Glomerular endothelial cell (primary cell): ENCODE data around the gene FALEC. TPM values are rescaled to one million over a fixed set of nuclear protein-coding genes. Genes with fewer than 3 reads are reported as not detected.

Experiments used
- DNase-seq: peaks from one replicate; pipeline ENCODE4 v3.0.0-alpha.2; 2011; ENCODE audit warnings: low read depth, low spot score; ENCODE audit errors: extremely low read depth
- total RNA-seq: library from RNA; depleted of rRNA; stranded (reverse); fragments of >200 nt; gene quantifications from 2 replicates; pipeline ENCODE4 v1.2.3, GENCODE V29; 2015

The FALEC gene
- total RNA-seq, 1 donor from 2014 or later = not detected

DNA sequence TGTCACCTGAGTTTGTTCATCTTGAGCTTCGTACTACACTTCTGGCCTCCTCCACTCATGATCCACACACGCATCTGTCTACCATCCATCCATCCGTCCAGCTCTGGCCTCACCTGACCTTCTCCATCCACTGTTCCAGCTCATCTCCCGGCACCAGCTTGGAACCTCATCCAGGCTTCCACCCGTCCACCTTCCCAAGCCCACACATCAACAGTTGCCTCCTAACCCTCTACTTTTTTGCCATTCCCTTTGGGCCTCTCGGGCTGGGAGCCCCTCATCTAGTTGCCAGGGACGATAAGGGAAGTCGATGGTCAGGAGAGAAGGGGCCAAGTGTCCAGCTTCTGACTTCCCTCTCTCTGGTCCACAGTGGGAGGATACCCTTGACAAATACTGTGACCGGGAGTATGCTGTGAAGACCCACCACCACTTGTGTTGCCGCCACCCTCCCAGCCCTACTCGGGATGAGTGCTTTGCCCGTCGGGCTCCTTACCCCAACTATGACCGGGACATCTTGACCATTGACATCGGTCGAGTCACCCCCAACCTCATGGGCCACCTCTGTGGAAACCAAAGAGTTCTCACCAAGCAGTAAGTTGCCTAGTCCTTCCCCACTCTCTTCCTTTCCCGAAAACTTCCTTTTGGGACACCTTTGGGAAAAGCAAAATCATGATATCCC lies 3.4 kb upstream of the FALEC start:
- no peak for DNase-seq

DNA sequence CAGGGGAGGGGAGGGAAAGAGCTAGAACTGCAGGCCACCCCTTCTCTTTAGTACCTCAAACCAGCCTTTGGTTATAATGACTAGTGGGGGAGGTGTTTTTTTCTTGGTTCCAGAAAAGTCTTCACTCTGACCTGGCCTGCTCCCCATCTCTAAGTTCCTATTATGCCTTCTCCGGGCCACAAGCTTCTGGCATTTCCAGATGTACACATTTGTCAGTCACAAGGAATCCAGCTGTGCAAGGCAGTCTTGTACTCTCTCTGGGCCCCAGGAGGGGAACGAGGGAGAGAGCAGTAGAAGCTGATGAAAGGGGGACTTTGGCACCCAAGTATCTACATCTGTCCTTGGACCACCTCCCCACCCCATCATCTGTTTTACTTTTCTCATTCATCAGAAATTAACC lies 2.7 kb upstream of the FALEC start:
- DNase-seq = no peak

DNA sequence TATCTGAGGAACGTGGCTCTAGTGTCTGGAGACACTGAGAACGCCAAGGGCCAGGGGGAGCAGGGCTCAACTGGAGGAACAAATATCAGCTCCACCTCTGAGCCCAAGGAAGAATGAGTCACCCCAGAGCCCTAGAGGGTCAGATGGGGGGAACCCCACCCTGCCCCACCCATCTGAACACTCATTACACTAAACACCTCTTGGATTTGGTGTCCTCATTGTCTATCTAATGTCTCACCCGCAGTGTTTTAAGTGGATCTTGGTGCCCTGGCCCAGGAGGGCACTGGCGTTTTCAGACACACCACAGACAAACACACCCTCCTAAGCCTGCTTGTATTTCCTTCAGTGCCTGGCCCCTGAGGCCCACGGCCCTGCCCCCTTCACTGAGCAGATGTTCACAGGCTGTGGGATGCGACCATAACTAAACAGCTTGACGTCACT lies 2.2 kb upstream of the FALEC start:
- no peak for DNase-seq

DNA sequence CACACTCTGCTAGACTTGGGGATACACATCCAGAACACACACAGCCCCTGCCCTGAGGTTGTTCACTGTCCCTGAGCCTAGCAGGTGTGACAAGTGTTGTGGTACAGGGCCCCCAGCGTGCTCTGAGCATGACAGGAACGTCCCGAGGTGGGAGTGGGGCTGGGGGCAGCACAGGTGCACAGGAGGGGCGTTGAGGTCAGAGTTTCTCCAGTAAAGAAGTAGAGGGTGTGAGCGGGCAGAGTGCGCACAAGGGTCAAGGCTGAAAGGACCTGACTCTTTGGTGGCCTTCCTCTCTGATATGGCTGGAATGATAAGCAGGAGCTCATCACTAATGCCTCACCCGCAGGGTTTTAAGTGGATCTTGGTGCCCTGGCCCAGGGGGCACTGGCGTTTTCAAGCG lies 1.3 kb upstream of the FALEC start:
- DNase-seq = no peak

DNA sequence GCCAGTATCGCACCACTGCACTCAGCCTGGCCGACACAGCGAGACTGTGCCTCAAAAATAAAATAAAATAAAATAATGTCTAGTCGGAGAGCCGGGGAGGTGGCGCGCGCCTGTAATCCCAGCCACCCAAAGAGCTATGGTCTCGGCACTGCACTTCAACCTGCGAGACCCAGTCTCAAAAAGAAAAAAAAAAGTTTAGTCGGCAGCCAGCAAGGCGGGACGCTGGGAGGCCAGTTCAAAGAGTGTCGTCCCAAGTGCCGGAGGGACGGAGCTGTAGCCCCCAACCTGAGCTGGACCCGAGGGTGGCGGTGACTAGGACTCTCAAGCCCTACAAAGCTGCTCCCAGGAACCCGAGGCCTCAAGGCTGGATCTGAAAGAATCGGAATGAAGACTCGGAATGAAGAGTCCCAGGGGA lies 632 bp upstream of the FALEC start:
- DNase-seq = no peak

DNA sequence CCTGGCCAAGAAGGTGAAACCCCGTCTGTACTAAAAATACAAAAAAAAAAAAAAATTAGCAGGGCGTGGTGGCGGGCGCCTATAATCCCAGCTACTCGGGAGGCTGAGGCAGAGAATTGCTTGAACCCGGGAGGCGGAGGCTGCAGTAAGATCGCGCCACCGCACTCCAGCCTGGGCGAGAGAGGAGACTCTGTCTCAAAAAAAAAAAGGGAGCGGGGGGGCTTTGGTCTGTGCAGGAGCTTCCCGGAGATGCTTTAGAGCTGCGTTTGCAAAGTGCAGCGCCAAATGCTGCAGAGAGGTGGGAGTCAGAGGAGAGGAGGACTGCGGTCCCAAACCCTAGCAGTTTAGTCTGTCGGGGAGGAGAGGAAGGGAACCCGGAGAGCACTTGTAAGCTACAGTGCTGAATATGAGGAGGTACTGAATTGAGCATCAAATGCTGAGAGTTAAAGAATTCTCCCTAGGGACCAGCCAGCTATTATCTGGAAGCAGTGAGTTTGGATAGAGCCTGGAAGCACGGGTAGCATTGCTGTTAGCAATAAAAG lies 569 bp downstream of the FALEC start:
- DNase-seq = no peak

DNA sequence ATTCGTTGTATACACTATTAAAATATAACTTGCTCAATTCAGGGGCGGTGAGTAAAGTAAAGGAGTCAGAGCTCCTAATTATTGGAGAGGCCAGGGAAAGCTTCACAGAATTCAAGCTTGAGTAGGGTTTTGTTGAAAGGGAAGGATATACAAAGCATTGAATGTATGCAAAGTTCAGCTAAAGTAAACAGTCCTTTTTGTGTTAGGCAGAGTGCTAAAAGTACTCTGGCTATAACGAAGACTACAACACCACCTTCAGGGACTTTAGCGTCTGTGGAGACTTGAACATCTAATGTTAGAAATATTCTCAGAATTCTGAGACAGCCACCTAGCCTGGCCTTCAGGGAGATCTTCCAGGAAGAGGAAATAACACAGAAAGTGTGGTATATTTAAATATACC lies 1.1 kb downstream of the FALEC start:
- DNase-seq = no peak

DNA sequence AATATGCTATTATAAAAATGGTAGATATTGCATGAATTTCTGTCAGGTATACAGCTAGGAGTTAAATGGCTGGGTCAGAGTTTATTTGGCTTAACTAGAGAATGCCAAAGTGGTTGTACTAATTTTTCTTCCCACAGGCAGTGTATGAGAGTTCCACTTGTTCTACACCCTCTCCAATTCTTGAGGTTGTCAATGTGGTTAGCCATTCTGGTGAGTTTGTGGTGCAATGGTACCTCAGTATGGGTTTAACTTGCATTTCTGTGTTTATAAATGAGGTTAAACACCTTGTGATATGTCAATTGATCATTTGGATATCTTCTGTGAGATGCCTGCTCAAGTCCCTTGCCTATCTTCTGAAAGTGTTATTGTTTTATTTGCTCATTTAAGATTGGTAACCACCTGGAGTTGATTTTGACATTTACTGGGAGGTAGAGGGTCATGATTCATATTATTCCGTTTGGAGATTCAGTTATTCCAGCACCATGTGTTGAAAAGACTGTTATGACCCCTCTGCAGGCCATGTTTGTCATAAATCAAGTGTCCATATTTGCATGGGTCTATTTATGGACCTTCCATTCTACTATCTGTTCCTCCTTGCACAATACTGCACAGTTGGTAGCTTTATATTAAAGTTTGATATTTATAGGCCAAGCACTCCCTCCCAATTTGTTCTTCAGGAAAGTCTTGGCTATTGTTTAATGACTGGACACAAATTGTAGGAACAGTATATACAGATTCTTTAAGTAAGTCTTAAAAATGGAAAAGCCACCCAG lies 5.8 kb downstream of the FALEC start:
- DNase-seq = no peak

DNA sequence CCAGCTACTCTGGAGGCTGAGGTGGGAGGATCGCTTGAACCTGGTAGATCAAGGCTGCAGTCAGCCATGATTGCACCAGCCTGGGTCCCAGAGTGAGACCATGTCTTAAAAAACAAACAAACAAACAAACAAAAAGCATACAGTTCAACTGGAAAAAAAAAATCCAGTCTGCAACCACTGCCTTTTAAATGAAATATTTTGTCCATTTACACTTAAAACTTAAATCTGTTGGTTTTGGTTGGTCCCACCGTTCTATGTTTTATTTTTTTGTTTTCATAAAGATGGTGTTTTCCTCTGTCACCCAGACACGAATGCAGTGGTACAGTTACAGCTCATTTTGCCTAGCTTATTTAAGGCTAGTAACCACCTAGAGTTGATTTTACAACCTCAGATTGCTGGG lies 9.8 kb downstream of the FALEC start:
- DNase-seq = no peak

DNA sequence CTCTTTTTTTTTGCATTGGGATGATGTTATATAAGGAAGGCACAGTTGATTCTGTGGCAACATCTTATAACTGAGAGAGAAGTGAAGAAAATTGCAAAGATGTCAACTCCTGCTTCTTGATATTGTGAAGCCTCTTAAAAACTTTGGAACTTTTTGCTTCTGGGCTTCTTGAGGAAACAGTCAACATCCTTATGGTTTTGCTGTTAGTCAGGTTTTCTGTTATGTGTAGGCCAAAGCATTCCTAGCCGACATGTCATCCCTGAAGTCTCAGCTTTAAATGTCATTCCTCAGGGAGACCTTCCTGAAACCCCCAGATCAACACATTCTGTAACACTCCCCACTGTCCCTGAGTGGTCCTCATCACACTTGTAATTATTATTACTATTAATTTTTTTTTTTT lies 12.6 kb downstream of the FALEC start:
- DNase-seq = no peak

DNA sequence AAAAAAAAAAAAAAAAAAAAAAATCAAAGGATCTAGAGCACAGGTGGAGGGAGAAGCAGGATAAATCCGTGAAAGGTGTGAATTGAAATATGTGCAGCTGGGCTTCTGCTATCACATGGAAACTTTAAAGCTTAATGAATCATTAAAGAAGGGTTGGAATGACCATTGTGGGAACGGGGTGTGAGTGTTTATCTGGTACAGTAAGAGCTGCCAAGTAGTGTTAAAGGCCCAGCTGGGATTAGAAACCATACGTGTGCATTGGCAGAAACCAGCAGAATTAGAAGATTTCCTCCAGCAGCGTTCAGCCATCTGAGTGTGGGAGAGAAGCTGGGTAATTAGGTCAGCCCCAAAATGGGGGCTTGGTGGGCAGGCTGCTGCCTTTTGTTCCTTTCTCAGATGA lies 13.5 kb downstream of the FALEC start:
- DNase-seq = no peak

DNA sequence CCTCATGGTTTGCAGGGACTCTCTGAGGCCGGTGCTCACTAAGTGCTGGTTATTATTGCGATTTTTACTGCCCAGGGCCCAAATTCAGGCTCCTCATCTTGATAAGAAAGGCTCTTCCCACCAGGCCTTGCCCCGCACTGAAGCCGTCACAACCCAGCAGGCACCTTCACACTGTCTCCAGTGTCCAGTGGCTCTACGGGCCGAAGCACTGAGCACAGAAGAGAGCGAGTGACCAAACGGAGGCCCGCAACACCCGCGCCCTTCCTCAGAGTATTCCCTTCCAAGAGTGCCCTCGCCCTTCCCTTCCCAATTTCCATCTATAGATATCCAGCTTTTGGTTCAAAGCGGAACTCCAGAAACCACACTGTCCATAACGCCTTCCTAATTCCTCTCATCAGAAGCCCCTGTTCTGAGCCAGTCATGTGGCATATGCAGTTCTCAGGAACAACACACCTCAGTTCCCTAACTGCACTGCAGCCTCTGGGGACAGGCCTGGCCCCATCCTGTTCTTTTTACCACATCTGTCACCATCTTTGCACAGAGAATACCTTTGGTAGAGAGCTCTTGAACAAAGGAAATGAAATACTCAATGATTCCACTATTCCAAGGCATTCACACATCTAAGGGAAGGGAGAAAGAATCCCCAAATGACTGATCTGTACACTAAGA lies 15.1 kb downstream of the FALEC start:
- DNase-seq = no peak

DNA sequence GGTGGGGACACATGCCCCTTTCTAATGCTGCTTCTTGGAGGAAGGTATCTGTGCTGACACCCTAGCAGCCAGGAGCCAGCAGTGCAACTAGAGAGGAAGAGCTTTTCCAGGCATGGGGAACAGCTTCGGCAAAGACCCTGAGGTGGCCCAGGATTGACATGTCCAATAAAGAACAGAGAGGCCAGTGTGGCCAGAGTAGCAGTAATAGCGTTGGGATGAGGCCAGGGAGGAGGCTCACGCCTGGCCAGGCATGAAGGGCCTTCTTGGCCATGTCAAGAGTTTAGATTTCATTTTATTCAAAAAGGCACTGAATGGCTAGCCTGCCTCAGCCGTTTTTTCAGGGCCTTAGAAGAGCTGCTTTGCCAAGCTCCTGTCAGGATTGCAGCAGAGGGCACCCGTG lies 17.3 kb downstream of the FALEC start:
- DNase-seq = no peak

DNA sequence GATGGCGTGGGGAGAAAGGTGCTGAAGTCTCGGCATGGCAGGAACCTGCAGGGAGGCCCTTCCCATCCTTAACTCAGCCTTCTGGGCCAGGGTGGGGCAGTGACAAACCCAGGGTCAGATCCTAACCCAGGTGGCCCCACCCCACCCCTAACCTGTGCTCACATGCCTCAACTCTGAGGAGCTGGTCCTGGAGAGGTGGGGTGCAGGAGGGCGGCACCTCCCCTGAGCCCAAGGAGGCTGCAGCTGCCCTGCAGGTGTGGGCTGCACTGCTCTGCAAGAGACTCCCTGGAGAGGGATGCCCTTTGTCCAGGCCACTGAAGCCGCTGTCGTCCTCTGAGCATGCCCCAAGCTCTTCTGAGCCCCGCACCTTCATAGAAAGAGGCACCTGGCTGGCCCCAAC lies 18.4 kb downstream of the FALEC start:
- no peak for DNase-seq

DNA sequence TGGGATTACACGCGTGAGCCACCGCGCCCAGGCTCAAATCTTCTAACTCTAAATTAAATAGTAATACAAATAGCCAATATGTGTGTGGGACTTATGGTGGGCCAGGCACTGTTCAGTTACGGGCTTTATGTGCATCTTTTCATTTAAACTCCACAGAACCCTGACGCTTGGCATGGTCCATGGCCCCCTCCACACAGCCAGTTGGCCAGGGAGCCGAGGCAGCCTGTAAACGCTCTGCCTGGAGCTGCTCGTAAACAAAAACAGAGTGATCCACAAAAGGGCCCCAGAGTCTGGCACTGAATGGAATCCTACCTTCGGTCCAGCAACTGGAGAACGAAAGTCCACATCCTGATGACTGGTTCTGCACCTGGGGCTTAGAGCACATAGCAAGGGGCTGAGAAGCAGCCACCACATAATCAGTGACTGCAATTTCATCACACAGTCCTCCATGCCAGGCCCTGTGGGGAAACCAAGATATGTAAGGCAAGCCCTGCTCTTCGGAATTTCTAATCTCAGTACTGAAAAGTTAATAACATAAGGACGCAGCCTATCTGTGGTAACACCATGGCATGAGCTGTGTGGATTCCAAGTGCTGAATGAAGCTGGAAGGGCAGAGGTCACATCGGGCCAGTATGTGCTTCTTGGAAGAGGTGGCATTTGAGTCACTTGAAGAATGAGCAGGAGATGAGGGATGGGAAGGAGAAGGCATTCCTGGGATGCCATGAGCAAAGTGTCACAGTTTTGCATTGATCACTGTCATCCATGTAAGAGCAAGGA lies 20.1 kb downstream of the FALEC start:
- no peak for DNase-seq

DNA sequence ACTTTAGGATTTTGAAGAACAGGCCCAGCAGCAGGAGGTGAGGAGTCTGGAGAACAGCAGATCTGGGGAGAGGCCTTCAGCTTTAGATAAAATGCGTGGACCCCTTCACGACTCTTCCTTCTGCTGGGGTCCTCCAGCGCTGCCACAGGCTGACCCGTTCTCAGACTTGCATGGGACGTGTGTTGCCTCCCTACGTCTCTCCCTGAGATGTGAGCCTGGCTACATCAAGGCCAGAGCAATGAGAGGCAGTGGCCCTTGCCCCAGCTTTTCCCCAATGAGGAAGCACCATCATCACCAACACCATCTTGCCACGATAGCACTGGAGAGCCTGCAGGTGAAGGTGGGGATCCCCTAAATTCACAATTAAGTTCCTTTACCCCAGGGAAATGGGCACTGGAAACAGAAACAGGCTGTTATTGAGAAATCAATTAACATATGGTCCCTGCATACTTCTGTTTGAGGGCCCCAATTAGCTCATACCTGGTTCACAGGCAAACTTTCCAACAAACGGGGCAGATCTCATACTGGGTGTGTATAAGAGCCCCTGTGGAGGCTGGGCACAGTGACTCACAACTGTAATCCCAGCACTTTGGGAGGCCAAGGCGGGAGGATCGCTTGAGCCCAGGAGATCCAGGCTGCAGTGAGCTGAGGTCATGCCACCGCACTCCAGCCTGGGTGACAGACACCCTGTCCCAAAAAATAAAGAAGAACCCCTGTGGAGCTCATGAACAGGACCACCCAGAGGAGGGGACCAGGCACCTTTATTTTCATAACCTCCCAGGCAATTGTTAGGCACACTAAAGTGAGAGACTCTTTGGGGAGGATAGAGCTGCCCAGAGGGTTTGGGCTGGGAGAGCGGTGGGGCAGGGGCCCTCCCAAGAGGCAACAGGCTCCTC lies 21.5 kb downstream of the FALEC start:
- DNase-seq = no peak

DNA sequence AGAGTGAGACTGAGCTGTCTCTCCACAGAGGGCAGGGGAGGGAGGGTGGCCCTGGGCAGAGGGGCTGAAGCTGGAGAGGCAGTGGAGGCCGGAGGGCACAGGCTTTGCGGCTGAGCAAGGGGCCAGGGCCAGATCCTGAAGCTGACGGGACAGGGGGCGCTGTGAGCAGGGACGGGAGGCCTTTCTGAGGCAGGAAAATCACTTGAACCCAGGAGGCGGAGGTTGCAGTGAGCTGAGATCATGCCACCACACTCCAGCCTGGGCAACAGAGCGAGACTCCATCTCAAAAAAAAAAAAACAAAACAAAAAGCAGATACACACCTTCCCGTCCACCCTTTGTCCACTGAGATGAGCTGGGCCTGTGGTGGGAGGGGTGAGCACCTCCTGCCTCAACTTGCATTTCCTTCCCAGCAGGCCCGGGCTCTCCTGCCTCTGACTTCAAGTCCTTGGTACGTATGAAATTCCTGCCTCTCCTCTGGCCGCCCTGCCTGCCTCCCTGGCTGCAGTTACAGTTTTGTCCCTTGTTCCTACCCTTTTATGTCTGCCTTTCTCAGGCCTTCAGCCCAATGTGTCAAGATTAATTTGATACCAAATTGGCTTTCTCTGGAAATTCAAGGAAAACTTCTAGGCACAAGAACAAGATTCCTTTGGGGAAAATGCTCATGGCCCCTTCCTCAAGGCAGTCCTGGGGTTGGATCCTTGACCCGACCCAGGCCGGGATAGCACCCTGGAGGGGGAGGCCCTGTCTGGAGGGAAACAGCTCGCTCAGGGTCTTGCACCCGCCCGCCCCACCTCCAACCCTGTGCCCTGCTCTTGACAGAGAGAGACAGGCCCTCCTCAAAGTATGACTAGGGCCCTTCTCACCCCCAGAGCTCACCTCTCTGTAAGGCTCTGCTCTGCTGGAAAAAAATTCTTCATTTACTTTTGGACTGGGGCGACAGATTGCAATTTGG lies 22.5 kb downstream of the FALEC start:
- DNase-seq = no peak

DNA sequence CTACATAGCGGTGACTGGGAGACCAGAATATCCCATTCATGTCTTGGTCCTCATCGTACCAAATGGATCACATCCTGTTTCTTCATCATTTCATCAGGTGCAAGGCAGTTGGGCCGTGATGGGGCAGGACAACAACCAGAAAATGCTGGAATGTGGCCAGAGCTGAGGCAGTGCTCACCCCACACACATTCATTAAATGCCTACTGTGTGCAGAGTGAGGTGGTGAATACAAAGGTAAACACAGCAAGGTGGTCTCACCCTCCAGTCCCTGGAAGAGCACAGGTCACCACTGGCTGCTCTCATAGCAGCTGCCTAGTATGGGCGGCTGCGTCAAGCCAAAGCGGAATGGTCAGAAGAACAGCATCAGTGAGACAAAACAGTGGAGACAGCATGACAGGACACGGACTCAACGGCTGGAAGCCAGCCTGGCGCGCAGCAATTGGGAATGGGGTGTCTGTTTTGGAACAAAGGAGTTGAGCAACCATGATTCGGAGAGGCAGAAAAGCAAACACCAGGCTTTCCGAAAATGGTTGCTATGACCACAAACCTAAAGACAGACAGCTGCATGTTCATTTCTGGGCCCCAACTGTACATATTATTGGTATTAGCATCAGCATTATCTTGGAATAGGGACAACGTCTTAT lies 28.1 kb downstream of the FALEC start:
- no peak for DNase-seq
